B cell (primary cell): ENCODE results near the gene ATOH1. TPM values are rescaled to one million over a fixed set of nuclear protein-coding genes. Genes with fewer than 3 reads are reported as not detected.

Experiments
- ATAC-seq: fragments of 200-7000 bp; cut with Tn5 transposase; one replicate; pipeline ENCODE4 v1.10.0; 2021; ENCODE audit warnings: low read depth, mild to moderate bottlenecking, moderate number of reproducible peaks, moderate library complexity
- CTCF ChIA-PET: fragments of 350-600 bp; sonication (Branson Sonifier 250); formaldehyde crosslinking; loops from one replicate; lab custom pipeline; 2021; ENCODE audit warnings: antibody characterized with exemption, inconsistent platforms; lab: Charles Lee
- POLR2A ChIA-PET: fragments of 350-600 bp; sonication (Branson Sonifier 250); formaldehyde crosslinking; loops from one replicate; lab custom pipeline; 2021; ENCODE audit warnings: antibody characterized with exemption; lab: Charles Lee
- DNase-seq: peaks from one replicate; pipeline ENCODE4 v3.0.0; 2013
- H2AFZ ChIP-seq: 2 replicates; pipeline ENCODE4 v1.6.1; 2012; ENCODE audit warnings: mild to moderate bottlenecking, low read depth, low read length; ENCODE audit not compliant: insufficient read depth, poor library complexity, severe bottlenecking
- H3K27ac ChIP-seq, 2 donors: 1 replicate in 1 of 2; 2 replicates in 1 of 2; pipeline ENCODE4 v1.5.1; 2012 to 2013; ENCODE audit warnings: low read length in 2 of 2, mild to moderate bottlenecking in 2 of 2, moderate library complexity in 1 of 2
- H3K27me3 ChIP-seq, 4 experiments: fragments of 200-600 bp in 1 of 4; sonication (generic) in 1 of 4; replicated peaks in 1 of 4; 1 replicate in 2 of 4; 2 replicates in 2 of 4; pipeline versions ENCODE4 v1.6.1 to v1.7.0; 2013 to 2016; ENCODE audit warnings: low read length in 3 of 4, mild to moderate bottlenecking in 2 of 4, mixed read lengths in 1 of 4, moderate library complexity in 1 of 4; ENCODE audit not compliant: insufficient read depth in 4 of 4, control insufficient read depth in 3 of 4; ENCODE audit errors: control extremely low read depth in 1 of 4
- H3K36me3 ChIP-seq, 2 experiments: replicated peaks in 1 of 2; 1 replicate in 1 of 2; 2 replicates in 1 of 2; pipeline versions ENCODE4 v1.6.1 to v1.7.1; 2013; ENCODE audit warnings: low read length in 1 of 2; ENCODE audit not compliant: insufficient read depth in 2 of 2, control insufficient read depth in 1 of 2; ENCODE audit errors: control extremely low read depth in 1 of 2, extremely low read depth in 1 of 2
- H3K4me1 ChIP-seq, 2 donors: fragments of 200-600 bp in 1 of 2; sonication (generic) in 1 of 2; 1 replicate in 1 of 2; 2 replicates in 1 of 2; pipeline versions ENCODE4 v1.5.1 to v1.6.1; 2013 to 2017; ENCODE audit warnings: low read length in 2 of 2; ENCODE audit not compliant: control insufficient read depth in 2 of 2, insufficient read depth in 2 of 2
- H3K4me2 ChIP-seq: replicated peaks from 2 replicates; pipeline ENCODE3; 2012; ENCODE audit warnings: mild to moderate bottlenecking, low read depth, low read length; ENCODE audit not compliant: poor library complexity, severe bottlenecking
- H3K4me3 ChIP-seq, 5 experiments: fragments of 200-600 bp in 1 of 5; sonication (generic) in 1 of 5; 1 replicate in 3 of 5; 2 replicates in 2 of 5; pipeline versions ENCODE4 v1.5.1 to v1.7.0; 2011 to 2016; ENCODE audit warnings: low read length in 4 of 5, mild to moderate bottlenecking in 4 of 5, low read depth in 2 of 5, control low read depth in 1 of 5, moderate library complexity in 1 of 5; ENCODE audit not compliant: insufficient read depth in 1 of 5; ENCODE audit errors: control extremely low read depth in 1 of 5, extremely low read depth in 1 of 5
- H3K79me2 ChIP-seq: fragments of 200-600 bp; sonication (generic); one replicate; pipeline ENCODE4 v1.6.0; 2016; ENCODE audit warnings: low read length; ENCODE audit not compliant: control insufficient read depth, insufficient read depth
- H3K9ac ChIP-seq: fragments of 200-600 bp; sonication (generic); 2 replicates; pipeline ENCODE4 v1.6.1; 2017; ENCODE audit warnings: mild to moderate bottlenecking, low read length, moderate library complexity
- H3K9me3 ChIP-seq, 3 donors: one replicate each; pipeline versions ENCODE4 v1.6.1 to v1.7.1; 2013; ENCODE audit warnings: low read length in 2 of 3; ENCODE audit not compliant: control insufficient read depth in 2 of 3, insufficient read depth in 1 of 3; ENCODE audit errors: control extremely low read depth in 1 of 3
- H4K20me1 ChIP-seq: 2 replicates; pipeline ENCODE4 v1.6.0; 2012; ENCODE audit warnings: mild to moderate bottlenecking, low read length; ENCODE audit not compliant: insufficient read depth, control insufficient read depth, poor library complexity, severe bottlenecking
- H3K27ac Mint-ChIP-seq: one replicate; pipeline ENCODE4 v1.8.0; 2021; ENCODE audit warnings: mixed read lengths
- H3K27me3 Mint-ChIP-seq: one replicate; pipeline ENCODE4 v1.8.0; 2021; ENCODE audit warnings: mixed read lengths
- H3K4me1 Mint-ChIP-seq: one replicate; pipeline ENCODE4 v1.8.0; 2021; ENCODE audit warnings: mixed read lengths
- H3K4me3 Mint-ChIP-seq: one replicate; pipeline ENCODE4 v1.8.0; 2021; ENCODE audit warnings: mixed read lengths
- H3K9me3 Mint-ChIP-seq: one replicate; pipeline ENCODE4 v1.8.0; 2022; ENCODE audit warnings: mixed read lengths; ENCODE audit not compliant: insufficient read depth
- CTCF ChIP-seq: fragments of 200-600 bp; IDR thresholded peaks from one replicate; pipeline ENCODE4 v1.8.0; 2022; ENCODE audit warnings: antibody characterized with exemption, mild to moderate bottlenecking
- EZH2 ChIP-seq: IDR thresholded peaks from 2 replicates; pipeline ENCODE4 v1.6.1; 2012; ENCODE audit warnings: borderline replicate concordance, low read depth, mild to moderate bottlenecking, moderate library complexity, low read length; ENCODE audit not compliant: insufficient read depth, poor library complexity, severe bottlenecking
- WGBS: methylation state at CpG from one replicate; pipeline ENCODE4 v1.1.5; 2013; ENCODE audit warnings: missing lambda C conversion rate; ENCODE audit not compliant: insufficient coverage; 5-methylcytosine and 5-hydroxymethylcytosine counted together
- intact Hi-C: fragments of 100-400 bp; cut with micrococcal nuclease; formaldehyde crosslinking; loops from one replicate; pipeline ENCODE4 v1.10.0; 2022
- polyA plus RNA-seq: library from polyadenylated mRNA; depleted of rRNA; stranded (reverse); fragments of >200 nt; gene quantifications from 2 replicates; pipeline ENCODE4 v1.2.3, GENCODE V29; 2012
- total RNA-seq, 2 donors: library from RNA; stranded (reverse); fragments of 120-200 nt in 1 of 2; gene quantifications; 1 replicate in 1 of 2; 2 replicates in 1 of 2; pipeline versions ENCODE4 v1.2.3 to v1.2.4, GENCODE V29; 2013 to 2022

Gene ATOH1
- total and polyA plus RNA-seq, 2 donors (not counting 1 experiment from before 2014, with no cell fraction given): not detected

- ChIA-PET CTCF (no interaction called here), POLR2A (no interaction called here)
- H3K4me3 ChIP-seq: no peak overlapping the region
- peaks cover 0 to 60% (median 38%) of the 10 kb centered on the region in 4 experiments for H3K27me3 ChIP-seq
- no peaks in the 10 kb centered on the region for H3K36me3 ChIP-seq
- H3K9ac ChIP-seq: no peak overlapping the region
- no peaks in the 10 kb centered on the region for H4K20me1 ChIP-seq
- DNase-seq (no peak), ATAC-seq (no peak)
- 12% methylated on average over 17 of the region's 25 CpGs for WGBS
- no peak overlapping the region for H3K4me2 ChIP-seq
- Mint-ChIP-seq H3K4me3 (no peak overlapping the region), H3K27ac (no peak overlapping the region), H3K4me1 (peaks cover 16% of the 10 kb centered on the region), H3K27me3 (peaks cover 85% of the 10 kb centered on the region), H3K9me3 (no peaks in the 10 kb centered on the region)
- intact Hi-C loops: no loop called here
- no peak overlapping the region for H3K27ac ChIP-seq
- peaks cover 0 to 29% (median 0%) of the 10 kb centered on the region in 3 donors for H3K9me3 ChIP-seq
- H3K4me1 ChIP-seq: peaks cover 11 to 16% of the 10 kb centered on the region in 2 donors
- H3K79me2 ChIP-seq: no peaks in the 10 kb centered on the region
- H2AFZ ChIP-seq: no peak overlapping the region
- TF ChIP-seq EZH2 (no peak), CTCF (no peak)
These were observed 3.4 kb downstream of the ATOH1 start for GRCh38 chr4:93831716-93832496.
